ENCODE results near the gene STAC3.

The STAC3 gene

DNA sequence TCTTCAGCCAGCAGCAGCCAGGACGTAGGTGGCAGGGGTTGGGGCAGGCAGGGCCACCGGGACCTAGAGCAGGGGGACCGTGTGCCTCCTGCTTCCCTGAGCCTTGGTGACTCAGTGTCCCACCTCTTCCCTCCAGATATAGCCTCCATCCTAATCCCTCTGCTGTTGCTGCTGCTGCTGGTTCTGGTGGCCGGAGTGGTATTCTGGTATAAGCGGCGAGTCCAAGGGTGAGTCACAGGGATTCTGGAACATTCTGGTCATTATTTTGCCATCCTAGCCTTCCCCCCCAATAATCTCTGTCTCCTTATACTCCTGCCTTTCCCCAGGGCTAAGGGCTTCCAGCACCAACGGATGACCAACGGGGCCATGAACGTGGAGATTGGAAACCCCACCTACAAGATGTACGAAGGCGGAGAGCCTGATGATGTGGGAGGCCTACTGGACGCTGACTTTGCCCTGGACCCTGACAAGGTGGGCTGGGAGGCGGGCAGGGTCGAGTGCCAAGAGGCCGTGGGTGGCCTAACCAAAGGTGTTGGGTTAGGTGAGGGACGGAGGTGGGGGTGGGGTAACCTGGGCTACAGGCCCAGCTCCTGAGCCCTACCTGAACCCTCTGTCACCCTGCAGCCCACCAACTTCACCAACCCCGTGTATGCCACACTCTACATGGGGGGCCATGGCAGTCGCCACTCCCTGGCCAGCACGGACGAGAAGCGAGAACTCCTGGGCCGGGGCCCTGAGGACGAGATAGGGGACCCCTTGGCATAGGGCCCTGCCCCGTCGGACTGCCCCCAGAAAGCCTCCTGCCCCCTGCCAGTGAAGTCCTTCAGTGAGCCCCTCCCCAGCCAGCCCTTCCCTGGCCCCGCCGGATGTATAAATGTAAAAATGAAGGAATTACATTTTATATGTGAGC, 38.9 kb downstream of the STAC3 start:
- Histone ChIP-seq H3K4me2 (ENCODE audit: low read depth, low read length) (no peak overlapping the region), H3K27ac (ENCODE audit: low read length) (no peak overlapping the region), H3F3A (ENCODE audit: insufficient read depth, low read length) (peaks cover 10% of the 10 kb centered on the region), H2AFZ (ENCODE audit: low read length) (no peak overlapping the region), H4K20me1 (ENCODE audit: insufficient read depth, low read length) (0 out of 2 replicates have a peak, but pooled peaks cover 4% of the 10 kb centered on the region), H3K36me3 (replicated peaks; ENCODE audit: insufficient read depth, low read length) (no peaks in the 10 kb centered on the region), H3K9me2 (replicated peaks; ENCODE audit: insufficient read depth, low read length) (no peaks in the 10 kb centered on the region), H3K9ac (ENCODE audit: low read length) (no peak overlapping the region), H3K27me3 (replicated peaks; ENCODE audit: insufficient read depth, low read length) (peaks cover 91% of the 10 kb centered on the region), H3K4me1 (ENCODE audit: low read length) (peaks cover 17% of the 10 kb centered on the region), H3K9me3 (replicated peaks; ENCODE audit: insufficient read depth, low read length) (no peaks in the 10 kb centered on the region), H3K4me3 (ENCODE audit: low read length) (no peak overlapping the region), H3K79me2 (ENCODE audit: low read length) (no peaks in the 10 kb centered on the region)
- TF ChIP-seq CTCF (IDR thresholded peaks at IDR 0.05; ENCODE audit: low read length) (0 out of 2 replicates have a peak, but pooled peaks have one; percentile 9), EZH2phosphoT487 (IDR thresholded peaks at IDR 0.05; ENCODE audit: low read length) (no peak), EZH2 (optimal IDR thresholded peaks at IDR 0.05; ENCODE audit: low read depth, low read length) (no peak)
- DNase-seq, result no peak

GRCh38 chr12:57210926-57211692, 39.9 kb downstream of the STAC3 start:
- H3K9ac ChIP-seq (ENCODE audit: low read length), result no peak overlapping the region
- H4K20me1 ChIP-seq (ENCODE audit: insufficient read depth, low read length), result 0 out of 2 replicates have a peak, but pooled peaks cover 4% of the 10 kb centered on the region
- no peaks in the 10 kb centered on the region for H3K36me3 ChIP-seq (replicated peaks; ENCODE audit: insufficient read depth, low read length)
- TF ChIP-seq EZH2 (optimal IDR thresholded peaks at IDR 0.05; ENCODE audit: low read depth, low read length) (no peak), EZH2phosphoT487 (IDR thresholded peaks at IDR 0.05; ENCODE audit: low read length) (no peak), CTCF (IDR thresholded peaks at IDR 0.05; ENCODE audit: low read length) (no peak)
- H3K9me2 ChIP-seq (replicated peaks; ENCODE audit: insufficient read depth, low read length), result no peaks in the 10 kb centered on the region
- H3F3A ChIP-seq (ENCODE audit: insufficient read depth, low read length), result peaks cover 9% of the 10 kb centered on the region
- H3K4me1 ChIP-seq (ENCODE audit: low read length), result peaks cover 15% of the 10 kb centered on the region
- H3K4me2 ChIP-seq (ENCODE audit: low read depth, low read length), result no peak overlapping the region
- H3K4me3 ChIP-seq (ENCODE audit: low read length), result no peak overlapping the region
- no peak overlapping the region for H2AFZ ChIP-seq (ENCODE audit: low read length)
- no peak overlapping the region for H3K27ac ChIP-seq (ENCODE audit: low read length)
- H3K79me2 ChIP-seq (ENCODE audit: low read length), result no peaks in the 10 kb centered on the region
- peaks cover 90% of the 10 kb centered on the region for H3K27me3 ChIP-seq (replicated peaks; ENCODE audit: insufficient read depth, low read length)
- H3K9me3 ChIP-seq (replicated peaks; ENCODE audit: insufficient read depth, low read length), result no peaks in the 10 kb centered on the region
- no peak for DNase-seq

- H3K36me3 ChIP-seq (replicated peaks; ENCODE audit: insufficient read depth, low read length), result no peaks in the 10 kb centered on the region
- peaks cover 8% of the 10 kb centered on the region; the same call in 1 of the 2 replicates for H3K4me1 ChIP-seq (ENCODE audit: low read length)
- H3K4me2 ChIP-seq (ENCODE audit: low read depth, low read length), result no peak overlapping the region
- no peak for TF ChIP-seq EZH2phosphoT487 (IDR thresholded peaks at IDR 0.05; ENCODE audit: low read length)
- no peak for TF ChIP-seq EZH2 (optimal IDR thresholded peaks at IDR 0.05; ENCODE audit: low read depth, low read length)
- TF ChIP-seq CTCF (IDR thresholded peaks at IDR 0.05; ENCODE audit: low read length), result no peak
- H3K9me2 ChIP-seq (replicated peaks; ENCODE audit: insufficient read depth, low read length), result no peaks in the 10 kb centered on the region
- H3K79me2 ChIP-seq (ENCODE audit: low read length), result no peaks in the 10 kb centered on the region
- peaks cover 90% of the 10 kb centered on the region for H3K27me3 ChIP-seq (replicated peaks; ENCODE audit: insufficient read depth, low read length)
- no peak overlapping the region for H3K27ac ChIP-seq (ENCODE audit: low read length)
- no peak overlapping the region for H3K4me3 ChIP-seq (ENCODE audit: low read length)
- no peak for DNase-seq
- peaks cover 3% of the 10 kb centered on the region; the same call in 1 of the 2 replicates for H3F3A ChIP-seq (ENCODE audit: insufficient read depth, low read length)
- no peaks in the 10 kb centered on the region for H3K9me3 ChIP-seq (replicated peaks; ENCODE audit: insufficient read depth, low read length)
- H3K9ac ChIP-seq (ENCODE audit: low read length), result no peak overlapping the region
- H4K20me1 ChIP-seq (ENCODE audit: insufficient read depth, low read length), result 0 out of 2 replicates have a peak, but pooled peaks cover 4% of the 10 kb centered on the region
- H2AFZ ChIP-seq (ENCODE audit: low read length), result no peak overlapping the region
Observed at GRCh38 chr12:57210461-57210860, 40.5 kb downstream of the STAC3 start.

Measured in MM.1S (cell line).